Daoy (cell line): ENCODE data around the gene AMBP. TPM values are rescaled to one million over a fixed set of nuclear protein-coding genes. Genes with fewer than 3 reads are reported as not detected.
A peak's percentile ranks its signal among the peaks of the same experiment; 100 is the strongest.
"Not testable (repeated sequence)": the region's sequence is repeated elsewhere in the genome, so short reads cannot be mapped to it uniquely, and the experiment has no call there.

Experiments used
- DNase-seq: peaks from one replicate; pipeline ENCODE4 v3.0.0-alpha.2; 2015; ENCODE audit warnings: low read depth
- total RNA-seq: library from RNA; depleted of rRNA; stranded (reverse); fragments of >200 nt; shearing (Covaris generic); gene quantifications from 2 replicates; pipeline ENCODE4 v1.2.3, GENCODE V29; 2014

The AMBP gene
- total RNA-seq, 1 experiment from 2014 or later: 0.91 TPM

DNA sequence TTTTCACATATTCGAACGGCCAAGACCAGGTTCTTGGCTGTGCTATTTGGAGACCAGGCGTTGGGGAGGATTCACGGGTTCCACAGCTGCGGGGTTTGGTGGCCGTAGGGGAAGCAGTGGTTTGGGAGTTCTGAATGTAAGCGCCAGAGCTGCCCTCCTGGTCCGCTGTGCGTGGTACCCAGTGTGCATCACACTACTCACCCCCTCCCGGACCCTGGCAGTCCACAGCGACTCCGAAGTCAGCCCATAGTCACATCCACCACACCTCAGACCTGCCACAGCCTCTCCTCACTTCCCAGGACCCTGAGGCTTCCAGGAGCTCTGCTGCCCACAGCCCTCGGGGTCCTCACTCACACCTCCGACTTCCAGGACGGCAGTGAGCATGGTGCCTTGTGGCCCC is 26.8 kb downstream of the AMBP start:
- no peak for DNase-seq

DNA sequence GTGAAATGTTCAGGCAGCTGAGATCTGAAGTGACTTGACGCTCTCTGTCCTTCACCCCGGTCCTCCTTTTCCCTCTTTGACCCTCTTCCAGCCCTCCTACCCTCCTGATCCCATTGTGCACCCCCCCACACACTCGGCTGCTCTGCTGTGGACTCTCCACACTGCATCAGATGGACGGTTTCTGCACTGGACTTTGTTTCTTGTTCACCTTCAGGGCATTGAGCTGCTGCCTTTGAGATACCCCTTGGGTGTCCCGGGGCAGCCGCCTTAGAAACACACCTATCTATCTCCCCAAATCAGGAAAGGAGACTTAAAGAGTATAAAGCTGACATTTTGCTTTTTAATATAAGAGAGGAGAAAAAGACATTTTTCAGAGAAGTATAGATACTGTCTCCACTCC is 27.5 kb downstream of the AMBP start:
- DNase-seq: no peak

DNA sequence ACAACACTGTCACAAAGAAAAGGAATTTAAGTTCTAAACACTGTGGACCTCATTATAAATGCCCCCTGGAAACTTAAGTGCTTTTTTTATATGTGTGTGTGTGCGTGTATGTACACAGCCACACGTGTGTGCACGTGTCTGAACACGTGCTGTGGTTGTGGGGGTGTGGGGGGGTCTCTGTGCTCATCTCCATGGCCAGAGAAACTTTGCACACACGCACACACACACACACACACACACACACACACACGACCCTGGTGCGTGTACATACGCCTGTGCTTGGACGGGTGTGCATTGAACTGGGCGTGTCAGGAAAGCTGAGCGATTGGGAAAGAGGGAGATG is 27.9 kb downstream of the AMBP start:
- no peak for DNase-seq

DNA sequence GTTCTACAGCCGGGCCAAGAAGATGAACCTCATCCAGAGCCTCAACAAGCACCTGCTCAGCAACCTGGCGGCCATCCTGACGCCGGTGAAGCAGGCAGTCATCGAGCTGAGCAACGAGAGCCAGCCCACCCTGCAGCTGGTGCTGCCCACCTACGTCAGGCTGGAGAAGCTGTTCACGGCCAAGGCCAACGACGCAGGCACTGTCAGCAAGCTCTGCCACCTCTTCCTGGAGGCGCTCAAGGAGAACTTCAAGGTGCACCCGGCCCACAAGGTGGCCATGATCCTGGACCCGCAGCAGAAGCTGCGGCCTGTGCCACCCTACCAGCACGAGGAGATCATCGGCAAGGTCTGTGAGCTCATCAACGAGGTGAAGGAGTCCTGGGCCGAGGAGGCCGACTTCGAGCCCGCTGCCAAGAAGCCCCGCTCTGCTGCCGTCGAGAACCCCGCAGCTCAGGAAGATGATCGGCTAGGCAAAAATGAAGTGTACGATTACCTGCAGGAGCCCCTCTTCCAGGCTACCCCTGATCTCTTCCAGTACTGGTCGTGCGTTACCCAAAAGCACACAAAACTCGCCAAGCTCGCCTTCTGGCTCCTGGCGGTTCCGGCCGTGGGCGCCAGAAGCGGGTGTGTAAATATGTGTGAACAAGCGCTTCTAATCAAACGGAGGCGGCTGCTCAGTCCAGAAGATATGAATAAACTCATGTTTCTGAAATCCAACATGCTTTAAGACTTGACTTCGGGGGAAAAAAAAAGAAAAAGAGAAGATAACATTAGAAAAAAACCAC is 28.5 kb downstream of the AMBP start:
- DNase-seq: no peak

DNA sequence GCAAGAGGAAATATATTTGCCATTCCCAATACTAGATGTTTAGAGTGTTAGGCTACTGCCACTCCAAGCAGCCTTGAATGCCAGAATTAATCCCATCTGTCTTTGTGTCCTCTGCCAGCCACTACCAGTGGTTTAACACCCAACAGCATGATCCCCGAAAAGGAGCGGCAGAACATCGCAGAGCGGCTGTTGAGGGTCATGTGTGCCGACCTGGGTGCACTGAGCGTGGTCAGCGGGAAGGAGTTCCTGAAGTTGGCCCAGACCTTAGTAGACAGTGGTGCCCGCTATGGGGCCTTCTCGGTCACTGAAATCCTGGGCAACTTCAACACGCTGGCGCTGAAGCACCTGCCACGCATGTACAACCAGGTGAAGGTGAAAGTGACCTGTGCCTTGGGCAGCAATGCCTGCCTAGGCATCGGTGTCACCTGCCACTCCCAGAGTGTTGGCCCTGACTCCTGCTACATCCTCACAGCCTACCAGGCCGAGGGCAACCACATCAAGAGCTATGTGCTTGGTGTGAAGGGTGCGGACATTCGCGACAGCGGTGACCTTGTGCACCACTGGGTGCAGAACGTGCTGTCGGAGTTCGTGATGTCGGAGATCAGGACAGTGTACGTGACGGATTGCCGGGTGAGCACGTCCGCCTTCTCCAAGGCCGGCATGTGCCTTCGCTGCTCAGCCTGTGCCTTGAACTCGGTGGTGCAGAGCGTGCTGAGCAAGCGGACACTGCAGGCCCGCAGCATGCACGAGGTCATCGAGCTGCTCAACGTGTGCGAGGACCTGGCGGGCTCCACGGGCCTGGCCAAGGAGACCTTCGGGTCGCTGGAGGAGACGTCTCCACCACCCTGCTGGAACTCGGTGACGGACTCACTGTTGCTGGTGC is 29.3 kb downstream of the AMBP start:
- no peak for DNase-seq

DNA sequence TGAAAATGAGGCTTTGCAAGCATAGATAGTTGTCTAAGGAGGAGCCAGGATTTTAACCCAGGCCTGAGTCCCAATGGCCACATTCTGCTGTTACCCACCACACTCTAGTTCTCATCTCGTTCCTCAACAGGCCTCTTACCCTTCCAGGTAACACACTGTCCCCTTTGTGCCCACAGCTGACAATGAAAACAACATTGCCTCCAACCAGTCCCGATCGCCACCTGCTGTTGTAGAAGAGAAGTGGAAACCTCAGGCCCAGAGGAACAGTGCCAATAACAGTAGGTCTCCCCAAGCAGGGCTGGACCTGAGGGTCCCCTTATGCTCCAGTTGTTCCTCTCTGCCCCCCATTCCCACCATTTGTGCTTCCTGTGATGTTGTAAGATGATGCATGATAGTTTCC is 30.4 kb downstream of the AMBP start:
- no peak for DNase-seq

DNA sequence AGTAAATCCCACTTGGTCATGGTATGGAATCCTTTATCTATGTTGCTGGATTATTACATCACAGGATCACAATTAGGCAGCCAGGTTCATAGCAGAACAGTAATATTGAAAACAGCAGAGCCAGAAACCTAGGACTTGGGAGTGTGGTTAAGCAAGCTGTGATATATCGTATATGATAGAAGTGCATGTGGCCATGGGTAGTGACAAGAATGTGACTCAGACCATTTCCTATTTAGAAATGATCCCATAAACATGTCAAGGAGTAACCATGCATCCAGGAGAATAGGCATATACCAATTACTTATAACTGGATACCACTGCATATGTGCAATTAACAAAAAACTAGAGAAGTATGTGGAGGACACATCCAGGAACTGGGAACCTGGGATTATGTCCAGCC is 31.2 kb downstream of the AMBP start:
- no peak for DNase-seq

DNA sequence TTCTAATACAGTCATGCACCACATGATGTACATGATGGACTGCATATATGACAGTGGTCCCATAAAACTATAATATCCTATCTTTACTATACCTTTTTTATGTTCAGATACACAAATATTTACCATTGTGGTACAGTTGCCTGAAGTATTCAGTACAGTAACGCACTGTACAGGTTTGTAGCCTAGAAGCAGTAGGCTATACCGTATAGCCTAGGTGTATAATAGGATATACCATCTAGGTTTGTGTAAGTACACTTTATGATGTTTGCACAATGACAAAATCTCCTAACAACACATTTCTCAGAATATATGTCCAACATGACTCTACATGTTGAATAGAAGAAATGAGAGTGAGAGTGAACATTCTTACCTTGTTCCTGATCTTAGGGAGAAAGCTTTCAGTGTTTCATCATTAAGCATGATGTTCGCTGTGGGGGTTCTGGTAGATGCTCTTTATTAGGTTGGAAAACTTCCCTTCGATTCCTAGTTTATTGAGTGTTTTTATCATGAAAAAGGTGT is 31.8 kb downstream of the AMBP start:
- no peak for DNase-seq

DNA sequence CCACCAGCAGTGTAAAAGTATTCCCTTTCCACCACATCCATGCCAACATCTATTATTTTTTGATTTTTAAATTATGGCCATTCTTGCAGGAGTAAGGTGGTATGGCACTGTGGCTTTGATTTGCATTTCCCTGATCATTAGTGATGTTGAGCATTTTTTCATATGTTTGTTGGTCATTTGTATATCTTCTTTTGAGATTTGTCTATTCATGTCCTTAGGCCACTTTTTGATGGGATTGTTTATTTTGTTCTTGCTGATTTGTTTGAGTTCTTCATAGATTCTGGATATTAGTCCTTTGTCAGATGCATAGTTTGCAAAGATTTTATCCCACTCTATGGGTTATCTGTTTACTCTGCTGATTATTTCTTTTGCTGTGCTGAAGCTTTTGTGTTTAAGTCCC is 34.4 kb downstream of the AMBP start:
- not testable (repeated sequence) for DNase-seq

DNA sequence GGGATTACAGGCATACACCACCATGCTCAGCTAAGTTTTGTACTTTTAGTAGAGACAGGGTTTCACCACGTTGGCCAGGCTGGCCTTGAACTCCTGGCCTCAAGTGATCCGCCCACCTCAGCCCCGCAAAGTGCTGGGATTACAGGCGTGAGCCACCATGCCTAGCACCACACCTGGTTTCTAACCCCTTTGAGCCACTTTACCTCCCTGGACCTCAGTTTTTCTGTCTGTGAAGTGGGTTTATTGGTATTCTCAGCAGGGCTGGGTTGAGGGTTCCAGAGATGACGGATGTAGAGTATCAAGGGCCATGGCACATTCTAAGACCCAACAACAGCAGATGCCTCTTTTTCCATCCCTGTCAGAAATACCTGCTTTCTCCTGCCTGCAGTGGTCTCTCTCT is 38.6 kb downstream of the AMBP start:
- DNase-seq: peak; percentile 0

DNA sequence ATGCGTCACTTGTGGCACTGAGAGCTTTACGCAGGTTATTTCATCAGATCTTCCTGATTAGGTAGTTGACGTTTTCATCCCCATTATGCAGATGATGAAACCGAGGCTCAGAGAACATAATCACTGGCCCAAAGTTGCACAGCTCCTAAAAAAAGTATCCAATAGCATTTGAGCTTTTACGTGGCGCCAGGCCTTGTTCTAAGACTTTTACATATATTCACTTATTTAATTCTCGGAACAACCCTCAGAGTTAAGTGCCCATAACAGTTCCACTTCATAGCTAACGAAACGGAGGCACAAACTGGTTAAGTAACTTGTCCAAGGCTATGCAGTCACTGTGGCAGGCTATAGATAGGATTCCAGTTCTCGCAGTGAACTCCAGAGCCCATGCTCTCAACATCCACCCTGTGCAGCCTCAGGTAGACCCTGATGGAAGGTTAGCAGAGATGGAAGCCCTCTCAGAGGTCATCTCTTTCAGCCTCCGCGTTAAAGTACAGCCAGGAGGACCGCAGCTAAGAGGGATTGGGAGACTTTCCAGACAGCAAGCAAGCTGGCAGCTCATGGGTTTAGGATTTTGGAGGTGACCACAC is 39.3 kb downstream of the AMBP start:
- peak; percentile 1 for DNase-seq

DNA sequence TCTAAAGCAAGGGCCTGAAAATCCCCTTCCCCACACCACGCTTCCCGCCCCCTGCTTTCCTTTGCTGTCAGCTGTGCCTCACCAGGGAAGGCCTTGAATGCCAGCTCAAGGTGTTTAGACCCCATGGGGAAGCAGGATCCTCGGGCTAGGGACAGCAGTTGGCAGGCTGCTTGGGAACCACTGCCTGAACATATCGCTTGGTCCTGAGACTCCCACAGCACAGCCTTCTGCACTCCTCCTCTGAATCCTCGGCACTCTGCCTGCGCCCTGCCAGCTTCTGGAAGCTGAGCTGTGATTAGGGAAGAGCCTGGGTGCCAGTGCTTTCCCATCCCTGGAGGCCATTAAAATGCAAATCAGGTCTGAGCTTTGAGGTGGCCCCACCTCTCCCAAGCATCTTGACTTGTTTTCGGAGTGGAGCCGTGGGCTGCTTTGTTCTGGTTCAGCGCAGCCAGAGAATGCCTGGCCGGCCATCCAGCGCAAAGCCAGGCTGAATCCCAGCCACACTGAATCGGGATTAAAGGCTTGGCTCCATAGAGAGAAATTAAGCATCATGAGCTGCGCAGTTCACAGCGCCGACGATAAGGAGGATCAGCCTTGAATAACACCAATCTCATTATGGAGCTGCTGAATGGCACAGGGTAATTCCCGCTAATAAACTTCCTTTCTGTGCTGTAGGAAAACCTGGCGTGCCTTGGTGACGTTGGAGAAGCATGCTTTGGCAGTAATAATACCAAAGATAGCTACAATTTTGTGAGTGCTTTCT is 40.0 kb downstream of the AMBP start:
- DNase-seq: peak; percentile 2

DNA sequence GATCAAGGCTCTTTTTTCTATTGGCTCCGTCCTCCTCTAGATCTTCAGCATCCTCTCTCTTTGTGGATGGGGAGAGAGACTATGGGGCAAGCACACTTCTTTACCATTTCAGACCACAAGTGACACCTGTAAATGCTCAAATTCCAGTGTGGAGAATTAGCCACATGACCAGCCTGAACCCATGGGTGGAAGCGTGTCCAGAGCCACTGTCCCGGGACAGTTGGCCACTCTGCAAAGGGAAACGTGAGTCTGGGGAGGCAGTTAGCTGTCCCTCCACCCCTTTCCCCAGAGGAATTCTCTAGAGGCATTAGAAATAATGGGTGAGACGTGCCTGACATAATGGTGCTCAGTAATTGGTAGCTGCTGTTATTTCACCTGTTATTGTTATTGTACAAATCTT is 40.9 kb downstream of the AMBP start:
- DNase-seq: no peak

DNA sequence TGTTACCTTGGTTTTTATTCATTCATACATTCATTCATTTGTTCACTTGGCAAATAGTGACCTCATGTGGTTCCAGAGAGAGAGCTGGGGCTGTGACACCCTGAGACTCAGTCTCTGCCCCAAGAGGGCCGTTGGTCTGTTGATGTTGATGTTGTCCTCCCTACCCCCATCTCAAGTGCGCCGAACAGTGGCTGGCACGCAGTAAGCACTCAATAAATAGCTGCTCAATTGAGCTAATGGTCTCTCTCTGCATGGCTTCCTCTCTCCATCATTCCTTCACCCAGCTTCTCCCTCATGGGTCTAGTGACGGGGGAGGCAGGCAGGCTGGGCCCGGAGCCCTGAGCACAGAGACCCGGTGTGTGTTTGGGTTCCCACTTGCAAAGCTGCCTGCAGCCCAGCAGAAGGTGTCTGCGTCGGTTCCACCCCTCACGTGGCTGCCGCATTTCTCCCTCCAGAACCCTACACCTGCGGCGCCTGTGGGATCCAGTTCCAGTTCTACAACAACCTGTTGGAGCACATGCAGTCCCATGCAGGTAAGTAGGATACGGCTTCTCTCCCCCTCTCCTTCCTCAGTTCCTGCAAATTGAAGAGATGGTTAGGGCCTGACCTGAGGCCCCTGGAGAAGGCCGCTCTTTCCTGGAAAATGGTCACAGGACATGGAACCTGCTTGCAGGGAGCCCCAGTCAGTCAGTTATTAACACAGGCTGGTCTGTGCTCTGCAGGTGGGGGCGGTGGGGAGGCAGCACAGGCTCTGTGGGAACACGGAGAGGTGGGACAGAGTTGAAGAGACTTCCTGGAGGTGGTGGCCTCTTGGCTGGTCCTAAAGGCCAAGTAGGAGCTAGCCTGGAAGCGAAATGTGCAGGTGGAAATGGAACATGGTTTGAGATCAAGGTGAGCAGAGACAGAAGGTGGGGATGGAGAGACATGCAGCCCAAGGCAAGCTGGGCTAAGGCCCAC is 42.0 kb downstream of the AMBP start:
- peak; percentile 1 for DNase-seq

DNA sequence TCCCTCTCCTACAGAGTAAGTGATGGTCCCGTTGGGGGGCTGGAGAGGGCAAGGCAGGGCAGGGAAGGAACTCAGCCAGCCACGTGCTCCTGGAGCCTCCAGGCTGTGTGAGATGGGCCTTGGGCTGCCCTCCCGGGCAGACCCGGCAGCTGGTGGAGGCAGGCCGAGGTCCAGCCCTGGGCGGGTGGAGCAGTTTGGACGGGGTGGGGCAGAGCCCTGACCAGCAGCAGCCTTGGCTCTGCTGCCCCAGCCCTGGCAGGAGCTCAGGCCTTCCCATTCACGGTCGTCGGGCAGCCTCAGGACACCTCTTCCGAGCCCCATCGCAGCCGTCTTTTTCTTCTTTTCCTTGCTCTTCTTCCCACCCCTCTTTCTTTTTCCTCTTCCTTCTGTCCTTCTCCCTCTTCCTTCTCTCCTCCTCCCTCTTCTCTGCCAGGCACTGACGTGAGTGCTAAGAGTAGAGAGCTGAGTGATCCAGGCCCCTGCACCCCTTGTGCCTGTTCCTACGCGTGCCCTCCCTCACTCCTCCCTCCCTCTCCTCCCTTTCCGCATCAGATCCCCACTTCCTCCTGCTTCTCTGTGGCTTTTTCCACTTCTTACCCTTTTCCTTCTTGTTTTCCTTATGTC is 42.8 kb downstream of the AMBP start:
- no peak for DNase-seq

DNA sequence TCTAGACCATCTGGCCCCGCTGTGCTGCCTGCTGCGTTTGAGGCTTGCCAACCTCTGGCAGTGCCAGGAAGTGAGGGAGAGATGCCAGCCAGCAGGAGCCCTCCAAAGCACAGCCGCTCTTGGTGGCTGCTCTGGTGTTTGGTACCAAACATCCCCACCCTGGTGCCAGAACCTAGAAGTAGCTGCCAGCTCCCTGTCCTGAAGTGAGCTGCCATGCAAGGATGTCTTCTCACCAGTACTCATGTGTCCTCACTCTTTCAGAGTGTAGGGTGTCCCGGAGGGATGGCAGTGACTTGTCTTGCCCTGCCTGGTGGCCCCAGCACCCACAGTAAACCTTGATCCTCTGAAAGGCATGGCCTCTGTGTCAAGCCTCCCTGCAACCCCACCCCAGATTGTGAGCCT is 43.4 kb downstream of the AMBP start:
- no peak for DNase-seq

DNA sequence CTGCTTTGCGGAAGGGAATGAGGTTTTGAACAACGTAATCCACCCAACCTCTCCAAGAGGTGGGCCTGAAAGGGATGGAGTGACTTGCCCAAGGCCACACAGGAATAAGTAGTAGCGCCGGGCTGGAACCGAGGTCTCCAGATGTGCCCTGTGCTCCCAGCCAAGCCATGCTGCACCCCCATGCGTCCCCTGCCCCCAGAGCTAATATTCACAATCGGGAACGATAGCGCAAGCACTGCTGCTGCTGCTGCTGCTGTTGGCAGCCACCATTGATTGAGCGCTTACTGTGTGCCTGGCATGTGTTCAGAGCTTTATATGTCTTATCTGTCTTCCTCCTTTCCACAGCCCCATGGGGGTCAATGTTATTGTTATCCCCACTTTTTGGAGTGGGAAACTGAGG is 43.9 kb downstream of the AMBP start:
- no peak for DNase-seq

DNA sequence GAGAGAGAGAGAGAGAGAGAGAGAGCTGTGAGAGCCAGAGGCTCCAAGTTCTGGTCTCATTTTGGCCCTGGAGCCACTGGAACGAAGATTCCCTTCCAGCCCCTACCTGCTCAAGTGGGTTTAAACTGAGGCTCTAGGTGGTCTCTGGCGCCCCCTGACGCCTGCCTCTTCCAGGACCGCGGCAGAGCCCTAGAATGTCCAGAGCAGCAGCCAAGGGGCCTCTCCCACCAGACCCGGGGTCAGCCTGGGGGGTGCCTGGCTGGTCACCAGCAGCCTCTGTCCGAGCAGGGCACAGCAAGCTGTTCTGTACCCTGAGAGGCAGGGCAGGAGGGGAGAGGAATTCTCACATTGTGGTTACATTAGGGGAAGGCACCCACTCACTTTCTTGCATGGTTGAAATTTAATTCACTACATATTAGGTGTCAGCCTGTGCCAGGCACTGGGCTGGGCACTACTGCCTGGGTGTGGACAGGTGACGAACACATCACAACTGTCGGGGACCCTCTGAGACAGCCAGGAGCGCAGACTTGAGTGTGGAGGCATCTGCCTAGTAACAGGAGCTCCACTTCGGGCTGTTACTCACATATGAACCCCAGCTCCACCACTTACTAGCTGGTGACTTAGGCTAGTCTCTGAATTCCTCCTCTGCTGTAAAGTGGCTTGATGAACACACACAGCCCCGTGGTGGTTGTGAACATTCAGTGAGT is 44.5 kb downstream of the AMBP start:
- peak; percentile 28 for DNase-seq
